Chondrocyte (in vitro differentiated cells): Measurements from ENCODE around the gene GOLGA2. TPM values are rescaled to one million over a fixed set of nuclear protein-coding genes. Genes with fewer than 3 reads are reported as not detected.
A peak's percentile ranks its signal among the peaks of the same experiment; 100 is the strongest.

Source experiments
- DNase-seq: peaks from one replicate; pipeline ENCODE4 v3.0.0; 2021; ENCODE audit warnings: mixed read lengths, low spot score
- H3K27ac Mint-ChIP-seq: one replicate; pipeline ENCODE4 v1.8.0; 2021; ENCODE audit warnings: mild to moderate bottlenecking, moderate library complexity, mixed read lengths; ENCODE audit not compliant: unreplicated experiment
- H3K27me3 Mint-ChIP-seq: 2 replicates; pipeline ENCODE4 v1.8.0; 2021; ENCODE audit warnings: low read depth, mixed read lengths
- H3K36me3 Mint-ChIP-seq: 2 replicates; pipeline ENCODE4 v1.8.0; 2021; ENCODE audit warnings: low read depth, mixed read lengths
- H3K4me1 Mint-ChIP-seq: 2 replicates; pipeline ENCODE4 v1.8.0; 2021; ENCODE audit warnings: low read depth, mild to moderate bottlenecking, mixed read lengths
- H3K4me3 Mint-ChIP-seq: one replicate; pipeline ENCODE4 v1.8.0; 2021; ENCODE audit warnings: mild to moderate bottlenecking, moderate library complexity, mixed read lengths; ENCODE audit not compliant: unreplicated experiment
- H3K9me3 Mint-ChIP-seq: 2 replicates; pipeline ENCODE4 v1.8.0; 2021; ENCODE audit warnings: low read depth, mixed read lengths
- total RNA-seq: library from RNA; stranded (reverse); gene quantifications from 3 replicates; pipeline ENCODE4 v1.2.1, GENCODE V29; 2021
- TF ChIP-seq, protein P1 (sequence below): fragments of 200-600 bp; sonication (generic); IDR thresholded peaks from 2 replicates; pipeline ENCODE4 v1.5.0; 2021; ENCODE audit warnings: antibody characterized with exemption, mild to moderate bottlenecking, moderate library complexity

The GOLGA2 gene
- total RNA-seq, 1 donor from 2014 or later: 210 TPM

DNA sequence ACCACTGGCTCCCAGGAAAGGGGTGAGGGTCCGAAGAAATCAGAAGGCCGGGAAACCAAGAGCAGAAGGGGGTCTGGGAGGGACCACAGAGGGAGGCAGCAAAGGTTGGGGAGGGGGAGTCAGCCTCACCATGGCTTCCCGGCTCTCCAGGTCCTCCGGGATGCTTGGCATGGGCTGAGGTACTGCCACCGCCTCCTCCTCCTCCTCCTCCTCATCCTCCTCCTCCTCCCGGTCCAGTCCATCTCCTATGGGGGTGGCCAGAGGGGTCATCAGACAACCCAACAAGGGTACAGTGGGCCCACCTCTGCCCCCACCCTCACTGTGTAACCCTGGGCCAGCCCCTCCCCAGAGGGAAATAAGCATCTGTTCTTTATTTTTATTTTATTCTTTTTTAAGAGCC lies 17.5 kb downstream of the GOLGA2 start:
- DNase-seq: no peak
- H3K4me3 Mint-ChIP-seq: no peak overlapping the region
- no peaks in the 10 kb centered on the region for H3K27me3 Mint-ChIP-seq
- H3K4me1 Mint-ChIP-seq: peaks cover 4% of the 10 kb centered on the region
- peak overlapping the region; percentile 51 for H3K27ac Mint-ChIP-seq
- TF ChIP-seq, protein P1, sequence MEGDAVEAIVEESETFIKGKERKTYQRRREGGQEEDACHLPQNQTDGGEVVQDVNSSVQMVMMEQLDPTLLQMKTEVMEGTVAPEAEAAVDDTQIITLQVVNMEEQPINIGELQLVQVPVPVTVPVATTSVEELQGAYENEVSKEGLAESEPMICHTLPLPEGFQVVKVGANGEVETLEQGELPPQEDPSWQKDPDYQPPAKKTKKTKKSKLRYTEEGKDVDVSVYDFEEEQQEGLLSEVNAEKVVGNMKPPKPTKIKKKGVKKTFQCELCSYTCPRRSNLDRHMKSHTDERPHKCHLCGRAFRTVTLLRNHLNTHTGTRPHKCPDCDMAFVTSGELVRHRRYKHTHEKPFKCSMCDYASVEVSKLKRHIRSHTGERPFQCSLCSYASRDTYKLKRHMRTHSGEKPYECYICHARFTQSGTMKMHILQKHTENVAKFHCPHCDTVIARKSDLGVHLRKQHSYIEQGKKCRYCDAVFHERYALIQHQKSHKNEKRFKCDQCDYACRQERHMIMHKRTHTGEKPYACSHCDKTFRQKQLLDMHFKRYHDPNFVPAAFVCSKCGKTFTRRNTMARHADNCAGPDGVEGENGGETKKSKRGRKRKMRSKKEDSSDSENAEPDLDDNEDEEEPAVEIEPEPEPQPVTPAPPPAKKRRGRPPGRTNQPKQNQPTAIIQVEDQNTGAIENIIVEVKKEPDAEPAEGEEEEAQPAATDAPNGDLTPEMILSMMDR: no peak
- H3K9me3 Mint-ChIP-seq: no peaks in the 10 kb centered on the region
- peaks cover 35% of the 10 kb centered on the region for H3K36me3 Mint-ChIP-seq

GRCh38 chr9:128257907-128258306 lies 17.9 kb downstream of the GOLGA2 start:
- TF ChIP-seq, protein P1: no peak
- H3K27ac Mint-ChIP-seq: peak overlapping the region; percentile 51
- no peak overlapping the region for H3K4me3 Mint-ChIP-seq
- H3K9me3 Mint-ChIP-seq: no peaks in the 10 kb centered on the region
- H3K36me3 Mint-ChIP-seq: peaks cover 35% of the 10 kb centered on the region
- no peak for DNase-seq
- peaks cover 7% of the 10 kb centered on the region for H3K4me1 Mint-ChIP-seq
- H3K27me3 Mint-ChIP-seq: no peaks in the 10 kb centered on the region

DNA sequence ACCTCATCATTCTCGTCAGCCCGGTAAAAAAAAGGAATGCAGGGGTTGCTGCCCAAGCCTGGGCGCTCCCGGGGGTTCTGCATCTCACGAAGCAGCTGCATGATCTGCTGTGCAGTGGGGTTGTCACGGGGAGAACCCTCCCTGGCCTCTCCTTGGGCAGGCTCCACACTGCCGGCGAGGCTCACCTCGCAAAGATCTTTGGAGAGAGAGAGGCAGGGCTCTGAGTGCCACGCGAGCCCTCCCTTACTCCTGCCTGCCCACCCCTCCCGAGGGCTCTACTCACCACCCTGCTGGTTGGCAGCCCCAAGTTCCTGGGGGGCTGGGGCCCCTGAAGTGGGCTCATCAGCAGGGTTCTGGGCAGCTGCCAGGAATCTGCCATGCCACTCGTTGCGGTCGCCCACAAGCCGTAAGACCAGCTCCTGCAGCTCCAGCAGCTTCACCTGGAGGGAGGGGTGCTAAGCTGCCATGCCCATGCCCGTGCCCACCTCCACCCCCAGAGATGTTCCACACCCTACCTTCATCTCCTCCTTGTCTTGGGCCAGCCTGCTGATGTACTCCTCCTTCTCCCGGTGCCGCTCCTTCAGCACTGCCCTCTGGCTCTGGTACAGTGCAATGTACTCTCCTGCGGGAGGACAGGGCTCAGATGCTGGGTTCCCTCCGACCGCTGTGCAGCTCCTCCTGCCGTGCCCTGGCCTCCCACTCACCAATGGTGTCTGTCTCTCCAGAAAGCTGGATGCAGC lies 18.6 kb downstream of the GOLGA2 start:
- H3K9me3 Mint-ChIP-seq: no peaks in the 10 kb centered on the region
- H3K4me3 Mint-ChIP-seq: no peak overlapping the region
- TF ChIP-seq, protein P1: no peak
- H3K27me3 Mint-ChIP-seq: no peaks in the 10 kb centered on the region
- H3K36me3 Mint-ChIP-seq: peaks cover 31% of the 10 kb centered on the region
- H3K27ac Mint-ChIP-seq: no peak overlapping the region
- DNase-seq: no peak
- peaks cover 7% of the 10 kb centered on the region for H3K4me1 Mint-ChIP-seq

DNA sequence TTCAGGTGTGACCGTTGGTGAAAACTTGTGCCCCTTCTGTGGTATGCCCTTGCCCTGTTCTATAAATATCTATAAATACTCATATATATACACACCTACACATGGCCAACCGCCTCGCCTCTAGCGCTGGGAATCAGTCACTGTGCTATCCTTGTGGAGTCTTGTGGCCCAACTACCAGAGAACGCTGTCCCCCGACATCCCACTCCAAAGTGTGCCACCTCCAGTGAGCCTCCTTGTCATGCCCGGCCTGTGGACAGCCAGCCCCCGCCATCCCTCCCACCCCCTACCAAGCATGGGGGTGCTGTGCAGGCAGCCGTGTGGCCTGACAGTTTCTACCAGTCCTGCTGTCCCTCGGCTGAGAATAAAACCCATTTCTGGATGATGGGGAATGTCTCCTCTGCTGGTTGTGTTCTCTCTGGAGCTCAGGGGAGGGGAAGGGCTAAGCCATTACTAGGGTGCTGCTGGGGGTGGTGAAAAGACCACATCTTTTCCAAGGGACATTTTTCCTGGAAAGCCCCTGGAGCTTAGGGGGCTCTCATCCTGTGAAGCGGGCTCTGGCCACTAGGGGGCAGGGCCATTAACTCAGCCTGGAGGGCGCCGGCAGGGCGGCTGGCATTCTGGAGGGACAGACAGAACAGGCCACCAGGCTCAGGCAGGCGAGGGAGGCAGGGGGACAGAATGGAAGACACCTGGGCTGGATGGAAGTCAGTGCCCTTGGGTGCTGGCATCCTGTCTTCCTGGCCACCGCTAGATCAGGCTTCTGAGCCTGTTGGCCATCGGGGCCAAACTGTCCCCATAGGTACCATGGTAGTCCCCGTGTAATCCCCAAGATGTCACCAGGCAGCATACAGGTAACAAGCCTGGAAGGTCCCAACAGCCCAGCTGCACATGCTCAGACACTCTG lies 20.7 kb downstream of the GOLGA2 start:
- Mint-ChIP-seq H3K27ac (peak overlapping the region; percentile 54), H3K36me3 (peaks cover 21% of the 10 kb centered on the region), H3K4me3 (no peak overlapping the region), H3K27me3 (no peaks in the 10 kb centered on the region), H3K9me3 (no peaks in the 10 kb centered on the region), H3K4me1 (peaks cover 10% of the 10 kb centered on the region)
- TF ChIP-seq, protein P1: peak; percentile 89
- DNase-seq: no peak

DNA sequence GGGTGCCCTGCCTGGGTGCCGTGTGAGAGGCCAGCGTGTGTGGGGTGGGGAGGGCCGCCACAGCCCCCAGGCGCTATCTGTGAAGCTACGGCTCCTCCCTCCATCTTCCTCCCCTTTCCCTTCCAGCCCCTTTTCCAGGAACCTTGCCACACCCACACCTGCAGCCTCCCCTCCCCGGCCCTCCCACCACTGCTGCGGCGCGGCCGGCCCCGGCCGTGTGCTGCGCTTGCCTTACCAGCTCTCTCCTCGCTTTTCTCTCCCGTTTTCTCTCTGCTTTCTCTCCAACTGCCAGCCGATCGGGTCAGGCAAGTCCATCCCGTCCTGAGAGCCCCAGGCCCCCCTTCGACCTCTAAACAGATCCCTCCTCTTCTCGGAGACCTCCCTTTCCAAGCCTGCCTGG lies 21.4 kb downstream of the GOLGA2 start:
- TF ChIP-seq, protein P1: no peak
- H3K4me1 Mint-ChIP-seq: peaks cover 10% of the 10 kb centered on the region
- no peak overlapping the region for H3K4me3 Mint-ChIP-seq
- H3K36me3 Mint-ChIP-seq: peaks cover 18% of the 10 kb centered on the region
- no peak for DNase-seq
- H3K27ac Mint-ChIP-seq: no peak overlapping the region
- no peaks in the 10 kb centered on the region for H3K27me3 Mint-ChIP-seq
- H3K9me3 Mint-ChIP-seq: no peaks in the 10 kb centered on the region
